ENCODE results near the gene HAGHL.

The HAGHL gene

GRCh38 chr16:776824-777223 is 49.9 kb downstream of the HAGHL start:
- DNase-seq = no peak

- peak; percentile 62 for DNase-seq
Observed at GRCh38 chr16:777826-778225, 50.9 kb downstream of the HAGHL start.

DNA sequence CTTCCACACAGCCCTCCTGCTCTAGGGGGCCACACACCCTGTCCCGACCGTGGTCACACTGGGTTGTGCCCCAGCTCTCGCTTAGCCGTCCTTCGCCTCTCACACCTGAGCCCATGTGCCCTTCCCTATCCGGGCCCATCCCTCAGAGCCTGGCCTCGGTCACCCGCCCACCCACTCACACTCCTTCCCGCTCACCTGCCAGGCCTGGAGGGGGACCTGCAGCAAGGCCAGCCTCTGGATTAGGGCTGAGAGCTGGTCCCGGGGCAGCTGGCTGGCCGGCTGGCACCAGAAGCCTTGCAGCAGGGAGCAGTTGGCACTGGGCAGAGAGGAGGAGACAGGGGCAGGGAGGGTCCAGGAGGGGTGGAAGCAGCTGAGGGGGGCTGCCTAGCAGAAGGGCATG is 51.5 kb downstream of the HAGHL start:
- no peak for DNase-seq

GRCh38 chr16:778909-779527 is 52.1 kb downstream of the HAGHL start:
- no peak for DNase-seq

Measured in EL (cell line).